Activated naive CD4-positive, alpha-beta T cell treated with anti-CD3 and anti-CD28 coated beads, Interleukin-2, amount 50 U/mL, for 72 hours (primary cell): ENCODE results near the gene TGIF2LY. TPM values are rescaled to one million over a fixed set of nuclear protein-coding genes. Genes with fewer than 3 reads are reported as not detected.
"Not testable (repeated sequence)": the region's sequence is repeated elsewhere in the genome, so short reads cannot be mapped to it uniquely, and the experiment has no call there.

Experiments used
- ATAC-seq, 2 donors: fragments of 150-1000 bp; cut with Tn5 transposase; 2 replicates each; pipeline ENCODE4 v1.10.0; 2021; ENCODE audit warnings: mild to moderate bottlenecking in 2 of 2, moderate library complexity in 2 of 2
- DNase-seq, 2 donors: peaks; one replicate each; pipeline ENCODE4 v3.0.0; 2021 to 2022; ENCODE audit warnings: low spot score in 2 of 2
- H3K27ac Mint-ChIP-seq, 2 donors: one replicate each; pipeline ENCODE4 v1.8.0; 2022; ENCODE audit warnings: mild to moderate bottlenecking in 2 of 2, mixed read lengths in 2 of 2
- H3K36me3 Mint-ChIP-seq, 2 donors: one replicate each; pipeline ENCODE4 v1.8.0; 2022; ENCODE audit warnings: mixed read lengths in 2 of 2
- H3K9me3 Mint-ChIP-seq, 2 donors: one replicate each; pipeline ENCODE4 v1.8.0; 2022; ENCODE audit warnings: mixed read lengths in 2 of 2
- total RNA-seq, 2 donors: library from RNA; stranded (reverse); gene quantifications; one replicate each; pipeline ENCODE4 v1.2.3, GENCODE V29; 2022

The TGIF2LY gene
- total RNA-seq: not detected

DNA sequence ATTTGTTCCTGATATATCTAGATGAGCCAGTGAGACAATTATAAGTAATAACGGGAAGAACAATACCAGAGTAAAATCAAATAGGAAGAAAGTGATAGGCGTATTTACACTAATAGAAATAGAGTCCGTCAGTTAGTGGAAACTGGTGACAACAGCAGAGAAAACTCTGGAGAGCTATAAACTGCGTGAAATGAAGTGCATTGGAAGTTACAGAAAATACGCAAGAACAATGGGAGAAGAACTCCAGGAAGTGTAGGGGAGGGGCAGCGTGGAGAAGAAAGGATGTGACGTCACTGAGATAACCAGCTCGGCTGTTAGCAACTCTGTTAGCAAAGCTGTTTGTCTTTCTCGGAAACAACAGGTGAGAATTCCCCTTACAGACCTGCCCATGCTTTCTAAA, at the start of gene TGIF2LY:
TSS of gene TGIF2LY (plus strand) at position 301 of the 400 bp plus-strand sequence. CDS start 178 bp downstream, outside the sequence.
- H3K36me3 Mint-ChIP-seq, DNase-seq, H3K27ac Mint-ChIP-seq, ATAC-seq, H3K9me3 Mint-ChIP-seq: not testable (repeated sequence)
